GM23338 (cell line): ENCODE results near the gene HIP1. TPM values are rescaled to one million over a fixed set of nuclear protein-coding genes. Genes with fewer than 3 reads are reported as not detected.

ENCODE experiments used
- ATAC-seq: fragments of 200-7000 bp; cut with Tn5 transposase; 3 replicates; pipeline ENCODE4 v1.9.1; 2020
- DNase-seq: peaks from one replicate; pipeline ENCODE4 v3.0.0-alpha.2; 2015; ENCODE audit warnings: low spot score
- H2AFZ ChIP-seq: fragments of 200-600 bp; sonication (generic); 2 replicates; pipeline ENCODE4 v1.8.0; 2016; ENCODE audit warnings: antibody characterized with exemption, mild to moderate bottlenecking, moderate library complexity
- H3F3A ChIP-seq: fragments of 200-600 bp; sonication (generic); replicated peaks from 2 replicates; pipeline ENCODE4 v1.8.0; 2017; ENCODE audit warnings: antibody characterized with exemption, mixed run types, low read depth
- H3K27ac ChIP-seq: fragments of 200-600 bp; sonication (generic); 2 replicates; pipeline ENCODE4 v1.6.1; 2016; ENCODE audit warnings: low read depth
- H3K27me3 ChIP-seq: fragments of 200-600 bp; sonication (generic); 2 replicates; pipeline ENCODE4 v1.8.0; 2016; ENCODE audit warnings: mild to moderate bottlenecking, mixed run types, moderate library complexity; ENCODE audit not compliant: insufficient read depth
- H3K36me3 ChIP-seq: fragments of 200-600 bp; sonication (generic); 2 replicates; pipeline ENCODE4 v1.8.0; 2016; ENCODE audit warnings: mild to moderate bottlenecking; ENCODE audit not compliant: insufficient read depth
- H3K4me1 ChIP-seq: fragments of 200-600 bp; sonication (generic); 2 replicates; pipeline ENCODE4 v1.8.0; 2016; ENCODE audit warnings: mild to moderate bottlenecking, moderate library complexity; ENCODE audit not compliant: insufficient read depth
- H3K4me2 ChIP-seq: fragments of 200-600 bp; sonication (generic); 2 replicates; pipeline ENCODE4 v1.7.1; 2017; ENCODE audit warnings: mixed run types
- H3K4me3 ChIP-seq: fragments of 200-600 bp; sonication (generic); 2 replicates; pipeline ENCODE4 v1.6.1; 2016; ENCODE audit warnings: mixed run types
- H3K79me2 ChIP-seq: fragments of 200-600 bp; sonication (generic); replicated peaks from 2 replicates; pipeline ENCODE4 v1.8.0; 2017; ENCODE audit warnings: mild to moderate bottlenecking; ENCODE audit not compliant: insufficient read depth
- H3K9me2 ChIP-seq: fragments of 200-600 bp; sonication (generic); 2 replicates; pipeline ENCODE4 v1.8.0; 2017; ENCODE audit not compliant: insufficient read depth
- H4K20me1 ChIP-seq: fragments of 200-600 bp; sonication (generic); replicated peaks from 2 replicates; pipeline ENCODE4 v1.8.0; 2017; ENCODE audit warnings: mild to moderate bottlenecking; ENCODE audit not compliant: insufficient read depth
- H3K27ac Mint-ChIP-seq: 2 replicates; pipeline ENCODE4 v1.8.0; 2020; ENCODE audit warnings: inconsistent platforms, mild to moderate bottlenecking, moderate library complexity, mixed read lengths
- H3K27me3 Mint-ChIP-seq: 3 replicates; pipeline ENCODE4 v1.8.0; 2022; ENCODE audit warnings: low read depth, mild to moderate bottlenecking, moderate library complexity, mixed read lengths, inconsistent platforms; ENCODE audit not compliant: insufficient read depth, poor library complexity
- H3K36me3 Mint-ChIP-seq: 3 replicates; pipeline ENCODE4 v1.8.0; 2021; ENCODE audit warnings: low read depth, mild to moderate bottlenecking, inconsistent platforms, moderate library complexity, mixed read lengths
- H3K4me1 Mint-ChIP-seq: 3 replicates; pipeline ENCODE4 v1.8.0; 2020; ENCODE audit warnings: mild to moderate bottlenecking, inconsistent platforms, mixed read lengths
- H3K4me3 Mint-ChIP-seq: 3 replicates; pipeline ENCODE4 v1.8.0; 2021; ENCODE audit warnings: moderate library complexity, mild to moderate bottlenecking, inconsistent platforms, mixed read lengths
- H3K9me3 Mint-ChIP-seq: 3 replicates; pipeline ENCODE4 v1.8.0; 2020; ENCODE audit warnings: moderate library complexity, mild to moderate bottlenecking, inconsistent platforms, mixed read lengths
- CREB1 ChIP-seq: fragments of 250-450 bp; sonication (Bioruptor Pico); IDR thresholded peaks from 2 replicates; pipeline ENCODE4 v1.5.0; 2020; ENCODE audit warnings: low read depth, mild to moderate bottlenecking, moderate library complexity
- CTCF ChIP-seq, 2 experiments: fragments of 200-600 bp in 1 of 2; sonication (generic) in 1 of 2; conservative IDR thresholded peaks; 2 replicates each; pipeline versions ENCODE4 v1.5.1 to v1.6.1; 2016 to 2017; ENCODE audit warnings: antibody characterized with exemption in 2 of 2, low read depth in 2 of 2, mild to moderate bottlenecking in 2 of 2, moderate library complexity in 1 of 2
- ETS1 ChIP-seq: IDR thresholded peaks from 2 replicates; pipeline ENCODE4 v1.6.1; 2016; ENCODE audit warnings: antibody characterized with exemption
- EZH2phosphoT487 ChIP-seq: fragments of 200-600 bp; sonication (generic); IDR thresholded peaks from one replicate; pipeline ENCODE4 v1.8.1; 2018; ENCODE audit warnings: antibody characterized with exemption; ENCODE audit not compliant: unreplicated experiment
- JUNB ChIP-seq: IDR thresholded peaks from one replicate; pipeline ENCODE4 v1.6.1; 2016; ENCODE audit warnings: antibody characterized with exemption; ENCODE audit not compliant: unreplicated experiment
- NANOG ChIP-seq: IDR thresholded peaks from 2 replicates; pipeline ENCODE4 v1.6.1; 2016; ENCODE audit warnings: antibody characterized with exemption, borderline replicate concordance
- POLR2AphosphoS5 ChIP-seq: IDR thresholded peaks from 2 replicates; pipeline ENCODE4 v1.6.1; 2016; ENCODE audit warnings: antibody characterized with exemption, low read depth
- STAT1 ChIP-seq: IDR thresholded peaks from one replicate; pipeline ENCODE4 v1.6.1; 2016; ENCODE audit warnings: antibody characterized with exemption; ENCODE audit not compliant: unreplicated experiment
- ZNF114 ChIP-seq: fragments of 250-450 bp; sonication (Bioruptor Pico); IDR thresholded peaks from 2 replicates; pipeline ENCODE4 v1.5.0; 2020; ENCODE audit warnings: mild to moderate bottlenecking, moderate library complexity
- ZNF331 ChIP-seq: fragments of 250-450 bp; sonication (Bioruptor Pico); IDR thresholded peaks from 2 replicates; pipeline ENCODE4 v1.5.0; 2020; ENCODE audit warnings: low read depth, mild to moderate bottlenecking, moderate library complexity
- polyA plus RNA-seq: library from polyadenylated mRNA; unstranded; fragments of >200 nt; fragmentation: Nextera tagmentation; extraction: Ambion mirVana; gene quantifications from 2 replicates; pipeline ENCODE4 v1.2.1, GENCODE V29; 2016
- total RNA-seq: library from RNA; depleted of rRNA; stranded (reverse); fragments of >200 nt; shearing (Covaris generic); gene quantifications from 2 replicates; pipeline ENCODE4 v1.2.3, GENCODE V29; 2014
- TF ChIP-seq, protein P1 (sequence below): fragments of 250-450 bp; sonication (Bioruptor Pico); IDR thresholded peaks from 2 replicates; pipeline ENCODE4 v1.5.0; 2020; ENCODE audit warnings: mild to moderate bottlenecking, moderate library complexity

Gene HIP1
- total and polyA plus RNA-seq, 2 experiments from 2014 or later: 24.9 to 80.8 TPM

DNA sequence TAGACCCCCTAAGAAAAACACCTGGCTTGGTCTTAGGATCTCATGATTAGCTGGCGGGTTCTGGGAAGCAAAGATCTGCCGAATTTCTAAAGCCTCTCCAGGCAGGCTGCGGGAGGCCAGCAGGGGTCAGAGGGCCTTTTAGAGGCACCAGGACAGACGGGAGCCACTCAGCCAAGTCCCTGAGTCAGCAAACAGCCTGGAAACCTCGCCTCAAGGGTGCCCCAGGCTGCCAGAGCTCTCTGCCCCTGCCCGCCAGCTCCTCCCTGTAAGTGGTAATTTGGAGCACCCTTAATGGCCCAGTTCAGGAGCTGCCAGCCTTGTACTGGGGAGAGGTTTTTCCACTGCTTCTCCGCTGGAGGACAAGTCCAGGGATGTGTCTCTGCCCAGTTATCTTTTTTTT is 88.7 kb downstream of the HIP1 start:
- H3F3A ChIP-seq: no peaks in the 10 kb centered on the region
- Mint-ChIP-seq H3K27ac (no peak overlapping the region), H3K4me3 (no peak overlapping the region; the same call in 2 of the 3 replicates), H3K36me3 (peaks cover 8% of the 10 kb centered on the region; the same call in 1 of the 3 replicates), H3K4me1 (peaks cover 16% of the 10 kb centered on the region), H3K27me3 (peaks cover 7% of the 10 kb centered on the region), H3K9me3 (peaks cover 3% of the 10 kb centered on the region; the same call in 2 of the 3 replicates)
- peak overlapping the region; percentile 18; the same call in 1 of the 2 replicates for H2AFZ ChIP-seq
- H3K36me3 ChIP-seq: no peaks in the 10 kb centered on the region
- ATAC-seq: peak; percentile 92
- peak; percentile 72 for DNase-seq
- H3K4me1 ChIP-seq: peaks cover 12% of the 10 kb centered on the region
- no peak for TF ChIP-seq EZH2phosphoT487
- TF ChIP-seq NANOG: no peak
- TF ChIP-seq CTCF (conservative IDR thresholded peaks at IDR 0.05; ENCODE audit: low read depth in 2 of 2): peak in 1 of 2 experiments; percentile 48; a peak in 3 of 4 replicates
- no peak for TF ChIP-seq POLR2AphosphoS5
- 0 out of 2 replicates have a peak overlapping the region, but pooled peaks have one; percentile 38 for H3K4me2 ChIP-seq
- H4K20me1 ChIP-seq: no peaks in the 10 kb centered on the region
- H3K27me3 ChIP-seq: no peaks in the 10 kb centered on the region
- no peak overlapping the region for H3K4me3 ChIP-seq
- no peaks in the 10 kb centered on the region for H3K79me2 ChIP-seq
- 0 out of 2 replicates have a peak overlapping the region, but pooled peaks have one; percentile 45 for H3K27ac ChIP-seq
- no peaks in the 10 kb centered on the region for H3K9me2 ChIP-seq

- H2AFZ ChIP-seq: no peak overlapping the region
- ATAC-seq (peak; percentile 14; the same call in 2 of the 3 replicates), DNase-seq (no peak)
- H3K4me2 ChIP-seq: 0 out of 2 replicates have a peak overlapping the region, but pooled peaks have one; percentile 38
- peaks cover 16% of the 10 kb centered on the region for H3K4me1 ChIP-seq
- H3K27me3 ChIP-seq: no peaks in the 10 kb centered on the region
- H3K36me3 ChIP-seq: no peaks in the 10 kb centered on the region
- H3K4me3 Mint-ChIP-seq: no peak overlapping the region
- peaks cover 7% of the 10 kb centered on the region for H3K27me3 Mint-ChIP-seq
- no peaks in the 10 kb centered on the region for H3F3A ChIP-seq
- H3K4me1 Mint-ChIP-seq: peaks cover 16% of the 10 kb centered on the region
- no peaks in the 10 kb centered on the region for H3K79me2 ChIP-seq
- H3K27ac ChIP-seq: 0 out of 2 replicates have a peak overlapping the region, but pooled peaks have one; percentile 45
- no peak overlapping the region; the same call in 1 of the 2 replicates for H3K27ac Mint-ChIP-seq
- peaks cover 11% of the 10 kb centered on the region; the same call in 2 of the 3 replicates for H3K36me3 Mint-ChIP-seq
- H3K9me2 ChIP-seq: no peaks in the 10 kb centered on the region
- H3K4me3 ChIP-seq: no peak overlapping the region
- H4K20me1 ChIP-seq: no peaks in the 10 kb centered on the region
- H3K9me3 Mint-ChIP-seq: peaks cover 3% of the 10 kb centered on the region; the same call in 2 of the 3 replicates
- TF ChIP-seq CREB1 (CRISPR knock-in tag) (no peak), ZNF331 (CRISPR knock-in tag) (no peak), ZNF114 (CRISPR knock-in tag) (no peak), ETS1 (no peak), JUNB (no peak), EZH2phosphoT487 (no peak), POLR2AphosphoS5 (no peak), STAT1 (no peak)
- TF ChIP-seq, protein P1, sequence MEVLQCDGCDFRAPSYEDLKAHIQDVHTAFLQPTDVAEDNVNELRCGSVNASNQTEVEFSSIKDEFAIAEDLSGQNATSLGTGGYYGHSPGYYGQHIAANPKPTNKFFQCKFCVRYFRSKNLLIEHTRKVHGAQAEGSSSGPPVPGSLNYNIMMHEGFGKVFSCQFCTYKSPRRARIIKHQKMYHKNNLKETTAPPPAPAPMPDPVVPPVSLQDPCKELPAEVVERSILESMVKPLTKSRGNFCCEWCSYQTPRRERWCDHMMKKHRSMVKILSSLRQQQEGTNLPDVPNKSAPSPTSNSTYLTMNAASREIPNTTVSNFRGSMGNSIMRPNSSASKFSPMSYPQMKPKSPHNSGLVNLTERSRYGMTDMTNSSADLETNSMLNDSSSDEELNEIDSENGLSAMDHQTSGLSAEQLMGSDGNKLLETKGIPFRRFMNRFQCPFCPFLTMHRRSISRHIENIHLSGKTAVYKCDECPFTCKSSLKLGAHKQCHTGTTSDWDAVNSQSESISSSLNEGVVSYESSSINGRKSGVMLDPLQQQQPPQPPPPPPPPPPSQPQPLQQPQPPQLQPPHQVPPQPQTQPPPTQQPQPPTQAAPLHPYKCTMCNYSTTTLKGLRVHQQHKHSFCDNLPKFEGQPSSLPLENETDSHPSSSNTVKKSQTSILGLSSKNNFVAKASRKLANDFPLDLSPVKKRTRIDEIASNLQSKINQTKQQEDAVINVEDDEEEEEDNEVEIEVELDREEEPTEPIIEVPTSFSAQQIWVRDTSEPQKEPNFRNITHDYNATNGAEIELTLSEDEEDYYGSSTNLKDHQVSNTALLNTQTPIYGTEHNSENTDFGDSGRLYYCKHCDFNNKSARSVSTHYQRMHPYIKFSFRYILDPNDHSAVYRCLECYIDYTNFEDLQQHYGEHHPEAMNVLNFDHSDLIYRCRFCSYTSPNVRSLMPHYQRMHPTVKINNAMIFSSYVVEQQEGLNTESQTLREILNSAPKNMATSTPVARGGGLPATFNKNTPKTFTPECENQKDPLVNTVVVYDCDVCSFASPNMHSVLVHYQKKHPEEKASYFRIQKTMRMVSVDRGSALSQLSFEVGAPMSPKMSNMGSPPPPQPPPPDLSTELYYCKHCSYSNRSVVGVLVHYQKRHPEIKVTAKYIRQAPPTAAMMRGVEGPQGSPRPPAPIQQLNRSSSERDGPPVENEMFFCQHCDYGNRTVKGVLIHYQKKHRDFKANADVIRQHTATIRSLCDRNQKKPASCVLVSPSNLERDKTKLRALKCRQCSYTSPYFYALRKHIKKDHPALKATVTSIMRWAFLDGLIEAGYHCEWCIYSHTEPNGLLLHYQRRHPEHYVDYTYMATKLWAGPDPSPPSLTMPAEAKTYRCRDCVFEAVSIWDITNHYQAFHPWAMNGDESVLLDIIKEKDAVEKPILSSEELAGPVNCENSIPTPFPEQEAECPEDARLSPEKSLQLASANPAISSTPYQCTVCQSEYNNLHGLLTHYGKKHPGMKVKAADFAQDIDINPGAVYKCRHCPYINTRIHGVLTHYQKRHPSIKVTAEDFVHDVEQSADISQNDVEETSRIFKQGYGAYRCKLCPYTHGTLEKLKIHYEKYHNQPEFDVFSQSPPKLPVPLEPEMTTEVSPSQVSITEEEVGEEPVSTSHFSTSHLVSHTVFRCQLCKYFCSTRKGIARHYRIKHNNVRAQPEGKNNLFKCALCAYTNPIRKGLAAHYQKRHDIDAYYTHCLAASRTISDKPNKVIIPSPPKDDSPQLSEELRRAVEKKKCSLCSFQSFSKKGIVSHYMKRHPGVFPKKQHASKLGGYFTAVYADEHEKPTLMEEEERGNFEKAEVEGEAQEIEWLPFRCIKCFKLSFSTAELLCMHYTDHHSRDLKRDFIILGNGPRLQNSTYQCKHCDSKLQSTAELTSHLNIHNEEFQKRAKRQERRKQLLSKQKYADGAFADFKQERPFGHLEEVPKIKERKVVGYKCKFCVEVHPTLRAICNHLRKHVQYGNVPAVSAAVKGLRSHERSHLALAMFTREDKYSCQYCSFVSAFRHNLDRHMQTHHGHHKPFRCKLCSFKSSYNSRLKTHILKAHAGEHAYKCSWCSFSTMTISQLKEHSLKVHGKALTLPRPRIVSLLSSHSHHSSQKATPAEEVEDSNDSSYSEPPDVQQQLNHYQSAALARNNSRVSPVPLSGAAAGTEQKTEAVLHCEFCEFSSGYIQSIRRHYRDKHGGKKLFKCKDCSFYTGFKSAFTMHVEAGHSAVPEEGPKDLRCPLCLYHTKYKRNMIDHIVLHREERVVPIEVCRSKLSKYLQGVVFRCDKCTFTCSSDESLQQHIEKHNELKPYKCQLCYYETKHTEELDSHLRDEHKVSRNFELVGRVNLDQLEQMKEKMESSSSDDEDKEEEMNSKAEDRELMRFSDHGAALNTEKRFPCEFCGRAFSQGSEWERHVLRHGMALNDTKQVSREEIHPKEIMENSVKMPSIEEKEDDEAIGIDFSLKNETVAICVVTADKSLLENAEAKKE (CRISPR knock-in tag): no peak
Observed at GRCh38 chr7:75649462-75649861, 89.3 kb downstream of the HIP1 start.
